Endothelial cell of umbilical vein (primary cell): ENCODE data around the gene ATP6V1E1. TPM values are rescaled to one million over a fixed set of nuclear protein-coding genes. Genes with fewer than 3 reads are reported as not detected.
"Not testable (repeated sequence)": the region's sequence is repeated elsewhere in the genome, so short reads cannot be mapped to it uniquely, and the experiment has no call there.

ENCODE experiments used
- BruUV-seq: library from RNA; stranded (reverse); fragments of 400-500 nt; replicated peaks from 2 replicates; lab custom pipeline; 2021; lab: Mats Ljungman, UMichigan
- CTCF ChIA-PET: fragments of 300-600, 350-600 bp; sonication (Branson Sonifier 250); formaldehyde crosslinking; loops from one replicate; lab custom pipeline; 2021; ENCODE audit warnings: antibody characterized with exemption, inconsistent platforms; lab: Charles Lee
- POLR2A ChIA-PET: fragments of 300-600, 350-600 bp; sonication (Branson Sonifier 250); formaldehyde crosslinking; loops from one replicate; lab custom pipeline; 2021; ENCODE audit warnings: antibody characterized with exemption, inconsistent platforms; lab: Charles Lee
- DNase-seq: peaks from one replicate; pipeline ENCODE4 v3.0.0-alpha.2; 2011; ENCODE audit warnings: low read depth, low spot score
- FAIRE-seq: peaks from 2 replicates; lab custom pipeline; 2011; peaks lifted over from hg19 to GRCh38; lab: Jason Lieb, UNC
- H2AFZ ChIP-seq: 2 replicates; pipeline ENCODE4 v1.6.0; 2012; ENCODE audit warnings: low read depth, low read length, control low read depth, inconsistent platforms
- H3K27ac ChIP-seq: 2 replicates; pipeline ENCODE4 v1.5.1; 2011; ENCODE audit warnings: low read depth, mild to moderate bottlenecking, control low read depth, low read length, moderate library complexity; ENCODE audit not compliant: insufficient read depth
- H3K27me3 ChIP-seq, 2 experiments: 2 replicates each; pipeline versions ENCODE4 v1.6.0 to v1.6.1; 2011; ENCODE audit warnings: low read length in 2 of 2, mixed read lengths in 1 of 2; ENCODE audit not compliant: control insufficient read depth in 2 of 2, insufficient read depth in 2 of 2
- H3K36me3 ChIP-seq, 2 experiments: 2 replicates in 1 of 2; 3 replicates in 1 of 2; pipeline ENCODE4 v1.5.1; 2011; ENCODE audit warnings: low read length in 2 of 2, mild to moderate bottlenecking in 1 of 2, moderate library complexity in 1 of 2; ENCODE audit not compliant: control insufficient read depth in 2 of 2, insufficient read depth in 2 of 2; ENCODE audit errors: extremely low read depth in 1 of 2
- H3K4me1 ChIP-seq: 3 replicates; pipeline ENCODE4 v1.5.1; 2011; ENCODE audit warnings: mild to moderate bottlenecking, low read length; ENCODE audit not compliant: control insufficient read depth, insufficient read depth; ENCODE audit errors: extremely low read depth
- H3K4me2 ChIP-seq: 2 replicates; pipeline ENCODE4 v1.6.1; 2011; ENCODE audit warnings: low read length, control low read depth, mixed read lengths; ENCODE audit not compliant: insufficient read depth
- H3K4me3 ChIP-seq, 3 experiments: fragments of 200-600 bp in 1 of 3; sonication (generic), shearing (Covaris generic) in 1 of 3; replicated peaks in 1 of 3; 2 replicates each; pipeline ENCODE4 v1.5.1; 2011 to 2016; ENCODE audit warnings: control low read depth in 3 of 3, low read length in 3 of 3, mild to moderate bottlenecking in 2 of 3, inconsistent platforms in 1 of 3, low read depth in 1 of 3, moderate library complexity in 1 of 3; ENCODE audit not compliant: insufficient read depth in 1 of 3
- H3K79me2 ChIP-seq: 2 replicates; pipeline ENCODE4 v1.6.0; 2012; ENCODE audit warnings: low read length, inconsistent platforms; ENCODE audit not compliant: control insufficient read depth, insufficient read depth
- H3K9ac ChIP-seq: replicated peaks from 2 replicates; pipeline ENCODE3; 2011; ENCODE audit warnings: low read length, control low read depth; ENCODE audit not compliant: insufficient read depth; ENCODE audit errors: extremely low read depth
- H3K9me1 ChIP-seq: replicated peaks from 3 replicates; pipeline ENCODE4 v1.6.0; 2011; ENCODE audit warnings: mild to moderate bottlenecking, low read length; ENCODE audit not compliant: control insufficient read depth, insufficient read depth; ENCODE audit errors: extremely low read depth
- H3K9me3 ChIP-seq: replicated peaks from 2 replicates; pipeline ENCODE4 v1.5.1; 2012; ENCODE audit warnings: low read length, inconsistent platforms; ENCODE audit not compliant: control insufficient read depth, insufficient read depth
- H4K20me1 ChIP-seq: replicated peaks from 2 replicates; pipeline ENCODE3; 2011; ENCODE audit warnings: mild to moderate bottlenecking, low read length; ENCODE audit not compliant: control insufficient read depth, insufficient read depth; ENCODE audit errors: extremely low read depth
- EZH2 ChIP-seq: IDR thresholded peaks from 2 replicates; pipeline ENCODE4 v1.6.1; 2012; ENCODE audit warnings: borderline replicate concordance, low read depth, mild to moderate bottlenecking, moderate library complexity, low read length, inconsistent platforms; ENCODE audit not compliant: severe bottlenecking
- FOS ChIP-seq: IDR thresholded peaks from 2 replicates; pipeline ENCODE4 v1.6.1; 2011; ENCODE audit warnings: mild to moderate bottlenecking, low read length, moderate library complexity, borderline replicate concordance; ENCODE audit not compliant: insufficient read depth
- GATA2 ChIP-seq: IDR thresholded peaks from 2 replicates; pipeline ENCODE4 v1.7.0; 2011; ENCODE audit warnings: low read depth, mild to moderate bottlenecking, moderate library complexity, mixed read lengths, low read length; ENCODE audit not compliant: insufficient read length, insufficient read depth
- JUN ChIP-seq: IDR thresholded peaks from 2 replicates; pipeline ENCODE4 v1.6.1; 2011; ENCODE audit warnings: borderline replicate concordance, low read depth; ENCODE audit not compliant: insufficient read length, insufficient read depth
- MYC ChIP-seq: IDR thresholded peaks from one replicate; pipeline ENCODE4 v1.6.1; 2011; ENCODE audit warnings: mild to moderate bottlenecking, low read depth, low read length
- POLR2A ChIP-seq: IDR thresholded peaks from 2 replicates; pipeline ENCODE4 v1.6.1; 2012; ENCODE audit warnings: low read depth, mild to moderate bottlenecking, control low read depth, low read length
- POLR2AphosphoS5 ChIP-seq: IDR thresholded peaks from 2 replicates; pipeline ENCODE4 v1.6.1; 2012; ENCODE audit warnings: low read depth, mild to moderate bottlenecking, control low read depth, low read length, moderate library complexity; ENCODE audit not compliant: insufficient read depth
- dilution Hi-C: fragments of 300-500 bp; cut with MboI; formaldehyde crosslinking; loops from one replicate; pipeline ENCODE4 v1.15.0; 2019; ENCODE audit warnings: low sequenced_read_pairs; ENCODE audit not compliant: extremely low pct_ligation_motif_present
- intact Hi-C: fragments of 100-400 bp; cut with micrococcal nuclease; formaldehyde crosslinking; loops from one replicate; pipeline ENCODE4 v1.10.0; 2022
- polyA plus RNA-seq, 4 experiments: library from polyadenylated mRNA; depleted of rRNA in 3 of 4; stranded (reverse) in 3 of 4; unstranded in 1 of 4; fragments of >200 nt; gene quantifications; 2 replicates each; pipeline versions ENCODE4 v1.2.1 to v1.2.3, GENCODE V29; 2011 to 2012; ENCODE audit warnings: missing spikeins in 1 of 4
- total RNA-seq: library from RNA; stranded (reverse); gene quantifications from 2 replicates; pipeline ENCODE4 v1.2.3, GENCODE V29; 2021
- TF ChIP-seq, protein P1 (sequence below): IDR thresholded peaks from 2 replicates; pipeline ENCODE4 v1.6.1; 2011; ENCODE audit not compliant: insufficient read depth, insufficient read length
- TF ChIP-seq, protein P2 (sequence below), 2 donors: IDR thresholded peaks; 1 replicate in 1 of 2; 2 replicates in 1 of 2; pipeline ENCODE4 v1.5.1; 2011; ENCODE audit warnings: low read length in 2 of 2, mild to moderate bottlenecking in 2 of 2, moderate library complexity in 2 of 2, control low read depth in 1 of 2, inconsistent platforms in 1 of 2, low read depth in 1 of 2; ENCODE audit not compliant: insufficient read depth in 1 of 2; ENCODE audit errors: extremely low read depth in 1 of 2

The ATP6V1E1 gene
- total and polyA plus RNA-seq, 2 donors (not counting 3 experiments of a cell fraction or from before 2014, with no cell fraction given), result 95.2 to 113 TPM

- DNase-seq (no peak), FAIRE-seq (no peak)
- Histone ChIP-seq H4K20me1 (no peaks in the 10 kb centered on the region), H3K9me3 (no peaks in the 10 kb centered on the region), H2AFZ (peak overlapping the region; percentile 57), H3K27me3 (no peaks in the 10 kb centered on the region), H3K79me2 (peaks cover 14% of the 10 kb centered on the region), H3K9me1 (no peaks in the 10 kb centered on the region), H3K4me3 (peak overlapping the region in 2 of 3 experiments; percentile 86 to 92), H3K4me2 (peak overlapping the region; percentile 29), H3K4me1 (peaks cover 16% of the 10 kb centered on the region), H3K36me3 (no peaks in the 10 kb centered on the region), H3K27ac (peak overlapping the region; percentile 88), H3K9ac (peak overlapping the region; percentile 98)
- CTCF ChIA-PET, result no interaction called here
- no TSS peak for BruUV-seq
- TF ChIP-seq EZH2, result no peak
- no peak for TF ChIP-seq POLR2A
- TF ChIP-seq, protein P1, sequence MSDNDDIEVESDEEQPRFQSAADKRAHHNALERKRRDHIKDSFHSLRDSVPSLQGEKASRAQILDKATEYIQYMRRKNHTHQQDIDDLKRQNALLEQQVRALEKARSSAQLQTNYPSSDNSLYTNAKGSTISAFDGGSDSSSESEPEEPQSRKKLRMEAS, result no peak
- TF ChIP-seq, protein P2, sequence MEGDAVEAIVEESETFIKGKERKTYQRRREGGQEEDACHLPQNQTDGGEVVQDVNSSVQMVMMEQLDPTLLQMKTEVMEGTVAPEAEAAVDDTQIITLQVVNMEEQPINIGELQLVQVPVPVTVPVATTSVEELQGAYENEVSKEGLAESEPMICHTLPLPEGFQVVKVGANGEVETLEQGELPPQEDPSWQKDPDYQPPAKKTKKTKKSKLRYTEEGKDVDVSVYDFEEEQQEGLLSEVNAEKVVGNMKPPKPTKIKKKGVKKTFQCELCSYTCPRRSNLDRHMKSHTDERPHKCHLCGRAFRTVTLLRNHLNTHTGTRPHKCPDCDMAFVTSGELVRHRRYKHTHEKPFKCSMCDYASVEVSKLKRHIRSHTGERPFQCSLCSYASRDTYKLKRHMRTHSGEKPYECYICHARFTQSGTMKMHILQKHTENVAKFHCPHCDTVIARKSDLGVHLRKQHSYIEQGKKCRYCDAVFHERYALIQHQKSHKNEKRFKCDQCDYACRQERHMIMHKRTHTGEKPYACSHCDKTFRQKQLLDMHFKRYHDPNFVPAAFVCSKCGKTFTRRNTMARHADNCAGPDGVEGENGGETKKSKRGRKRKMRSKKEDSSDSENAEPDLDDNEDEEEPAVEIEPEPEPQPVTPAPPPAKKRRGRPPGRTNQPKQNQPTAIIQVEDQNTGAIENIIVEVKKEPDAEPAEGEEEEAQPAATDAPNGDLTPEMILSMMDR (IDR thresholded peaks at IDR 0.05; ENCODE audit: extremely low read depth in 1 of 2, insufficient read depth in 1 of 2, low read depth in 1 of 2, low read length in 2 of 2), result no peak
- no peak for TF ChIP-seq FOS
- TF ChIP-seq GATA2, result no peak
- TF ChIP-seq JUN, result no peak
- no peak for TF ChIP-seq POLR2AphosphoS5
- TF ChIP-seq MYC, result no peak
- POLR2A ChIA-PET, result no interaction called here
- dilution Hi-C loops, result no loop called here
- intact Hi-C loops, result loop anchor here (1.0 to 10.0 kb wide), 4 partner anchors 9 to 437 kb away; partner anchors contain the start of genes ATP6V1E1, BID and PEX26
These were observed 9.1 kb upstream of the ATP6V1E1 start for GRCh38 chr22:17637490-17638181.

GRCh38 chr22:17636850-17637249, 8.3 kb upstream of the ATP6V1E1 start:
- H3K9me1 ChIP-seq, H2AFZ ChIP-seq, POLR2A ChIA-PET, H3K27ac ChIP-seq, H3K4me2 ChIP-seq, H3K36me3 ChIP-seq, H3K9me3 ChIP-seq, H4K20me1 ChIP-seq, H3K9ac ChIP-seq, H3K27me3 ChIP-seq, DNase-seq, dilution Hi-C loops, CTCF ChIA-PET, H3K4me3 ChIP-seq, FAIRE-seq, BruUV-seq: not testable (repeated sequence)
- intact Hi-C loops, result loop anchor here (10.0 kb wide), 2 partner anchors 138 to 438 kb away; partner anchors contain the start of genes BID and PEX26
- Histone ChIP-seq H3K4me1 (peaks cover 16% of the 10 kb centered on the region), H3K79me2 (peaks cover 14% of the 10 kb centered on the region)
